Measurements from ENCODE around the gene PLSCR3. TPM values are rescaled to one million over a fixed set of nuclear protein-coding genes. Genes with fewer than 3 reads are reported as not detected.
"Not testable (repeated sequence)": the region's sequence is repeated elsewhere in the genome, so short reads cannot be mapped to it uniquely, and the experiment has no call there.

The PLSCR3 gene
- total and polyA plus RNA-seq, 2 donors (not counting 3 experiments of a cell fraction or from before 2014, with no cell fraction given): 59.9 to 94.8 TPM

DNA sequence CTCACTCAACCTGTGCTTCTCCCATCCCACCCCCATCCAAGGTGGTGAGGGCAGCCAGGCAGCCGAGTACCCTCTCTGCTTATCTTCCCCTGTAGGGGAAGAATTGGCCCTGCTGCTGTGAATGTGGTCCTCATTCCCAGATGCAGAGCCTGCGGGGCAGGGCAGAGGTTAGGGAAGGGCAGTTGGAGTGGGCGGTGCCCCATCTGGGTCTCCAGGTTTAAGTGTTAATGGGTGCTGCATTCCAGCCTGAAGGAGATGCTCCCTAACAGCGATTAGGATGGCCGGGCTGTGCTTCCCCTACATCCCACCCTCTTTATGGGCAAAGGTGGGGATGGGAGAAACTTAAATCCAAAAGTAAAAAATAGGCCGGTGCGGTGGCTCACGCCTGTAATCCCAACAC is 27.2 kb downstream of the PLSCR3 start:
- Histone ChIP-seq H3K4me1 (ENCODE audit: control insufficient read depth, extremely low read depth, insufficient read depth, low read length) (no peaks in the 10 kb centered on the region), H2AFZ (ENCODE audit: low read depth, low read length) (no peak overlapping the region), H3K9me3 (replicated peaks; ENCODE audit: control insufficient read depth, insufficient read depth, low read length) (no peaks in the 10 kb centered on the region), H3K27ac (ENCODE audit: insufficient read depth, low read depth, low read length) (no peak overlapping the region), H3K9me1 (replicated peaks; ENCODE audit: control insufficient read depth, extremely low read depth, insufficient read depth, low read length) (no peaks in the 10 kb centered on the region), H3K4me2 (ENCODE audit: insufficient read depth, low read length) (no peak overlapping the region), H3K9ac (replicated peaks; ENCODE audit: extremely low read depth, insufficient read depth, low read length) (no peak overlapping the region), H3K79me2 (ENCODE audit: control insufficient read depth, insufficient read depth, low read length) (no peaks in the 10 kb centered on the region), H3K4me3 (replicated peaks in 1 of 3; ENCODE audit: insufficient read depth in 1 of 3, low read depth in 1 of 3, low read length in 3 of 3) (no peak overlapping the region), H4K20me1 (replicated peaks; ENCODE audit: control insufficient read depth, extremely low read depth, insufficient read depth, low read length) (no peaks in the 10 kb centered on the region), H3K27me3 (ENCODE audit: control insufficient read depth in 2 of 2, insufficient read depth in 2 of 2, low read length in 2 of 2) (peaks cover 2 to 3% of the 10 kb centered on the region in 2 experiments), H3K36me3 (ENCODE audit: control insufficient read depth in 2 of 2, extremely low read depth in 1 of 2, insufficient read depth in 2 of 2, low read length in 2 of 2) (no peaks in the 10 kb centered on the region)
- CTCF ChIA-PET: interaction anchor here (4.6 kb wide), 1 partner anchor 11 kb away, joined by 19 read pairs; the partner anchor contains the start of gene TMEM95
- dilution Hi-C loops (cut with MboI; ENCODE audit: extremely low pct_ligation_motif_present, low sequenced_read_pairs) (no loop called here), intact Hi-C loops (cut with micrococcal nuclease) (no loop called here)
- TF ChIP-seq EZH2 (IDR thresholded peaks at IDR 0.05; ENCODE audit: borderline replicate concordance, low read depth, low read length, severe bottlenecking): no peak
- no peak for TF ChIP-seq POLR2A (IDR thresholded peaks at IDR 0.05; ENCODE audit: low read depth, low read length)
- no peak for TF ChIP-seq JUN (IDR thresholded peaks at IDR 0.05; ENCODE audit: borderline replicate concordance, insufficient read depth, insufficient read length, low read depth)
- no peak for TF ChIP-seq FOS (IDR thresholded peaks at IDR 0.05; ENCODE audit: borderline replicate concordance, insufficient read depth, low read length)
- TF ChIP-seq, protein P1, sequence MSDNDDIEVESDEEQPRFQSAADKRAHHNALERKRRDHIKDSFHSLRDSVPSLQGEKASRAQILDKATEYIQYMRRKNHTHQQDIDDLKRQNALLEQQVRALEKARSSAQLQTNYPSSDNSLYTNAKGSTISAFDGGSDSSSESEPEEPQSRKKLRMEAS (IDR thresholded peaks at IDR 0.05; ENCODE audit: insufficient read depth, insufficient read length): no peak
- no peak for TF ChIP-seq CTCF (IDR thresholded peaks at IDR 0.05; ENCODE audit: extremely low read depth in 1 of 2, insufficient read depth in 1 of 2, low read depth in 1 of 2, low read length in 2 of 2)
- TF ChIP-seq POLR2AphosphoS5 (IDR thresholded peaks at IDR 0.05; ENCODE audit: insufficient read depth, low read depth, low read length): no peak
- TF ChIP-seq MYC (IDR thresholded peaks at IDR 0.05; ENCODE audit: low read depth, low read length): no peak
- TF ChIP-seq GATA2 (IDR thresholded peaks at IDR 0.05; ENCODE audit: insufficient read depth, insufficient read length, low read depth, low read length): no peak
- POLR2A ChIA-PET: no interaction called here
- DNase-seq (ENCODE audit: low read depth, low spot score) (no peak), FAIRE-seq (no peak)
- no TSS peak for BruUV-seq (replicated peaks)

GRCh38 chr17:7365963-7366362 is 28.4 kb downstream of the PLSCR3 start:
- BruUV-seq (replicated peaks); H3K27me3 ChIP-seq (ENCODE audit: control insufficient read depth in 2 of 2, insufficient read depth in 2 of 2, low read length in 2 of 2); POLR2A ChIA-PET: not testable (repeated sequence)

More at GRCh38 chr17:7365963-7366362, 28.4 kb downstream of the PLSCR3 start:
- intact Hi-C loops (cut with micrococcal nuclease); H3K27ac ChIP-seq (ENCODE audit: insufficient read depth, low read depth, low read length); H3K9me1 ChIP-seq (replicated peaks; ENCODE audit: control insufficient read depth, extremely low read depth, insufficient read depth, low read length); FAIRE-seq; H3K9me3 ChIP-seq (replicated peaks; ENCODE audit: control insufficient read depth, insufficient read depth, low read length); H3K9ac ChIP-seq (replicated peaks; ENCODE audit: extremely low read depth, insufficient read depth, low read length); dilution Hi-C loops (cut with MboI; ENCODE audit: extremely low pct_ligation_motif_present, low sequenced_read_pairs); H2AFZ ChIP-seq (ENCODE audit: low read depth, low read length); H3K79me2 ChIP-seq (ENCODE audit: control insufficient read depth, insufficient read depth, low read length); H3K4me3 ChIP-seq (replicated peaks in 1 of 3; ENCODE audit: insufficient read depth in 1 of 3, low read depth in 1 of 3, low read length in 3 of 3); H3K4me2 ChIP-seq (ENCODE audit: insufficient read depth, low read length); H3K4me1 ChIP-seq (ENCODE audit: control insufficient read depth, extremely low read depth, insufficient read depth, low read length); H3K36me3 ChIP-seq (ENCODE audit: control insufficient read depth in 2 of 2, extremely low read depth in 1 of 2, insufficient read depth in 2 of 2, low read length in 2 of 2); H4K20me1 ChIP-seq (replicated peaks; ENCODE audit: control insufficient read depth, extremely low read depth, insufficient read depth, low read length); DNase-seq (ENCODE audit: low read depth, low spot score): not testable (repeated sequence)
- CTCF ChIA-PET: interaction anchor here (1.3 kb wide), 1 partner anchor 10 kb away, joined by 4 read pairs; no protein-coding TSS in a partner anchor

Data from endothelial cell of umbilical vein (primary cell).